Glutamatergic neuron (in vitro differentiated cells): ENCODE results near the gene ZNF480. TPM values are rescaled to one million over a fixed set of nuclear protein-coding genes. Genes with fewer than 3 reads are reported as not detected.

ENCODE experiments used
- DNase-seq: peaks from one replicate; pipeline ENCODE4 v3.0.0; 2022
- H3K27ac Mint-ChIP-seq: one replicate; pipeline ENCODE4 v1.8.0; 2020; ENCODE audit warnings: mild to moderate bottlenecking, mixed read lengths, inconsistent platforms; ENCODE audit not compliant: unreplicated experiment
- H3K27me3 Mint-ChIP-seq: one replicate; pipeline ENCODE4 v1.8.0; 2020; ENCODE audit warnings: mild to moderate bottlenecking, moderate library complexity, mixed read lengths, inconsistent platforms; ENCODE audit not compliant: unreplicated experiment
- H3K36me3 Mint-ChIP-seq: one replicate; pipeline ENCODE4 v1.8.0; 2020; ENCODE audit warnings: mild to moderate bottlenecking, mixed read lengths, inconsistent platforms; ENCODE audit not compliant: unreplicated experiment
- H3K4me1 Mint-ChIP-seq: one replicate; pipeline ENCODE4 v1.8.0; 2020; ENCODE audit warnings: mild to moderate bottlenecking, low read depth, mixed read lengths, inconsistent platforms; ENCODE audit not compliant: unreplicated experiment
- H3K4me3 Mint-ChIP-seq: one replicate; pipeline ENCODE4 v1.8.0; 2020; ENCODE audit warnings: mild to moderate bottlenecking, mixed read lengths, inconsistent platforms; ENCODE audit not compliant: unreplicated experiment
- H3K9me3 Mint-ChIP-seq: one replicate; pipeline ENCODE4 v1.8.0; 2020; ENCODE audit warnings: mild to moderate bottlenecking, moderate library complexity, mixed read lengths, inconsistent platforms; ENCODE audit not compliant: unreplicated experiment
- CTCF ChIP-seq: fragments of 200-600 bp; sonication (generic); IDR thresholded peaks from one replicate; pipeline ENCODE4 v1.5.0; 2021; ENCODE audit not compliant: partially characterized antibody, unreplicated experiment
- total RNA-seq: library from RNA; stranded (reverse); fragmentation: NEBNext Ultra II Directional; extraction: Animal tissue kit (Norgen Biotek cat#: 25700); gene quantifications from one replicate; pipeline ENCODE4 v1.2.1, GENCODE V29; 2021; ENCODE audit not compliant: unreplicated experiment

ZNF480 gene
- total RNA-seq, 1 donor from 2014 or later = 21.8 TPM

GRCh38 chr19:52270266-52270885 is 26.6 kb upstream of the ZNF480 start:
- DNase-seq = peak; percentile 30
- peak overlapping the region; percentile 98 for H3K27ac Mint-ChIP-seq
- H3K9me3 Mint-ChIP-seq = peaks cover 11% of the 10 kb centered on the region
- TF ChIP-seq CTCF = no peak
- H3K36me3 Mint-ChIP-seq = peaks cover 32% of the 10 kb centered on the region
- peak overlapping the region; percentile 96 for H3K4me3 Mint-ChIP-seq
- H3K4me1 Mint-ChIP-seq = peaks cover 4% of the 10 kb centered on the region
- H3K27me3 Mint-ChIP-seq = peaks cover 8% of the 10 kb centered on the region

GRCh38 chr19:52273301-52273700 is 23.7 kb upstream of the ZNF480 start:
- Mint-ChIP-seq H3K27ac (no peak overlapping the region), H3K9me3 (peaks cover 20% of the 10 kb centered on the region), H3K4me3 (no peak overlapping the region), H3K4me1 (peaks cover 4% of the 10 kb centered on the region), H3K27me3 (peaks cover 8% of the 10 kb centered on the region), H3K36me3 (peaks cover 33% of the 10 kb centered on the region)
- TF ChIP-seq CTCF = no peak
- no peak for DNase-seq

- no peak for DNase-seq
- Mint-ChIP-seq H3K4me1 (peaks cover 4% of the 10 kb centered on the region), H3K9me3 (peaks cover 24% of the 10 kb centered on the region), H3K4me3 (peak overlapping the region; percentile 53), H3K27me3 (peaks cover 8% of the 10 kb centered on the region), H3K36me3 (peaks cover 42% of the 10 kb centered on the region), H3K27ac (no peak overlapping the region)
- TF ChIP-seq CTCF = no peak
These were observed 22.8 kb upstream of the ZNF480 start for GRCh38 chr19:52274191-52274590.

GRCh38 chr19:52275988-52276387 is 21.0 kb upstream of the ZNF480 start:
- peaks cover 39% of the 10 kb centered on the region for H3K36me3 Mint-ChIP-seq
- H3K4me3 Mint-ChIP-seq = no peak overlapping the region
- no peak overlapping the region for H3K27ac Mint-ChIP-seq
- peaks cover 3% of the 10 kb centered on the region for H3K4me1 Mint-ChIP-seq
- peaks cover 20% of the 10 kb centered on the region for H3K9me3 Mint-ChIP-seq
- DNase-seq = no peak
- H3K27me3 Mint-ChIP-seq = peaks cover 3% of the 10 kb centered on the region
- no peak for TF ChIP-seq CTCF

GRCh38 chr19:52277471-52277870 is 19.5 kb upstream of the ZNF480 start:
- no peaks in the 10 kb centered on the region for H3K4me1 Mint-ChIP-seq
- peaks cover 3% of the 10 kb centered on the region for H3K27me3 Mint-ChIP-seq
- H3K27ac Mint-ChIP-seq = no peak overlapping the region
- no peak for TF ChIP-seq CTCF
- no peak for DNase-seq
- H3K9me3 Mint-ChIP-seq = peaks cover 21% of the 10 kb centered on the region
- H3K4me3 Mint-ChIP-seq = no peak overlapping the region
- H3K36me3 Mint-ChIP-seq = peaks cover 32% of the 10 kb centered on the region
